H1 (cell line): Measurements from ENCODE around the gene ORMDL2. TPM values are rescaled to one million over a fixed set of nuclear protein-coding genes. Genes with fewer than 3 reads are reported as not detected.

Experiments
- CTCF ChIA-PET: fragments of 300-600 bp; sonication (Branson Sonifier 250); formaldehyde crosslinking; loops from one replicate; lab custom pipeline; 2021; ENCODE audit not compliant: partially characterized antibody; lab: Charles Lee
- POLR2A ChIA-PET: fragments of 300-600 bp; sonication (Branson Sonifier 250); formaldehyde crosslinking; loops from one replicate; lab custom pipeline; 2021; ENCODE audit warnings: inconsistent platforms; ENCODE audit not compliant: partially characterized antibody; lab: Charles Lee
- DNase-seq, 2 experiments: peaks; one replicate each; pipeline versions ENCODE4 v3.0.0 to v3.0.0-alpha.2; 2010 to 2022; ENCODE audit warnings: low spot score in 2 of 2, low read depth in 1 of 2, mixed read lengths in 1 of 2
- FAIRE-seq: peaks from 2 replicates; lab custom pipeline; 2011; peaks lifted over from hg19 to GRCh38; lab: Jason Lieb, UNC
- H2AFZ ChIP-seq: 2 replicates; pipeline ENCODE4 v1.8.1; 2012; ENCODE audit warnings: low read length, inconsistent platforms
- H2AK5ac ChIP-seq: 2 replicates; pipeline ENCODE4 v1.6.1; 2013; ENCODE audit warnings: low read depth, low read length
- H2BK120ac ChIP-seq: replicated peaks from 2 replicates; pipeline ENCODE3; 2013; ENCODE audit warnings: low read depth, low read length, inconsistent platforms
- H2BK12ac ChIP-seq: 2 replicates; pipeline ENCODE4 v1.6.1; 2013; ENCODE audit warnings: low read depth, low read length
- H2BK15ac ChIP-seq: 2 replicates; pipeline ENCODE4 v1.6.1; 2013; ENCODE audit warnings: low read length
- H2BK20ac ChIP-seq: 2 replicates; pipeline ENCODE4 v1.6.1; 2013; ENCODE audit warnings: low read length
- H2BK5ac ChIP-seq: 2 replicates; pipeline ENCODE4 v1.6.1; 2013; ENCODE audit warnings: low read depth, low read length
- H3K14ac ChIP-seq: 2 replicates; pipeline ENCODE4 v1.6.1; 2013; ENCODE audit warnings: inconsistent platforms; ENCODE audit not compliant: insufficient read length
- H3K18ac ChIP-seq: 2 replicates; pipeline ENCODE4 v1.6.1; 2013; ENCODE audit warnings: low read length; ENCODE audit errors: extremely low read depth
- H3K23ac ChIP-seq: 2 replicates; pipeline ENCODE4 v1.6.1; 2013; ENCODE audit warnings: inconsistent platforms; ENCODE audit not compliant: insufficient read length
- H3K23me2 ChIP-seq: 2 replicates; pipeline ENCODE4 v1.6.1; 2013; ENCODE audit warnings: low read depth, low read length
- H3K27ac ChIP-seq: 2 replicates; pipeline ENCODE4 v1.6.1; 2011; ENCODE audit warnings: low read depth, low read length, inconsistent platforms
- H3K27me3 ChIP-seq, 4 experiments: replicated peaks in 1 of 4; 1 replicate in 1 of 4; 2 replicates in 3 of 4; pipeline versions ENCODE4 v1.6.1 to v1.8.1; 2011 to 2013; ENCODE audit warnings: low read length in 3 of 4, mild to moderate bottlenecking in 3 of 4, inconsistent platforms in 2 of 4, mixed read lengths in 2 of 4, moderate library complexity in 1 of 4; ENCODE audit not compliant: control insufficient read depth in 3 of 4, insufficient read depth in 3 of 4; ENCODE audit errors: extremely low read depth in 1 of 4
- H3K36me3 ChIP-seq, 4 experiments: 2 replicates each; pipeline versions ENCODE4 v1.6.1 to v1.8.1; 2011 to 2013; ENCODE audit warnings: mild to moderate bottlenecking in 4 of 4, low read length in 3 of 4, moderate library complexity in 2 of 4, control low read depth in 1 of 4, inconsistent platforms in 1 of 4; ENCODE audit not compliant: insufficient read depth in 4 of 4, control insufficient read depth in 2 of 4
- H3K4ac ChIP-seq: replicated peaks from 2 replicates; pipeline ENCODE3; 2013; ENCODE audit warnings: low read length, low read depth, mixed read lengths, inconsistent platforms; ENCODE audit not compliant: insufficient read length
- H3K4me1 ChIP-seq, 4 experiments: replicated peaks in 1 of 4; 1 replicate in 1 of 4; 2 replicates in 3 of 4; pipeline versions ENCODE4 v1.6.1 to v1.8.1; 2011 to 2013; ENCODE audit warnings: low read length in 3 of 4, inconsistent platforms in 2 of 4, mixed read lengths in 1 of 4; ENCODE audit not compliant: insufficient read depth in 4 of 4, control insufficient read depth in 3 of 4
- H3K4me2 ChIP-seq, 2 experiments: 2 replicates each; pipeline versions ENCODE4 v1.6.1 to v1.8.1; 2011 to 2013; ENCODE audit warnings: low read depth in 2 of 2, low read length in 2 of 2, control low read depth in 1 of 2, inconsistent platforms in 1 of 2, mild to moderate bottlenecking in 1 of 2; ENCODE audit not compliant: insufficient read depth in 1 of 2
- H3K4me3 ChIP-seq, 4 experiments: fragments of 200-600, 300-600 bp in 1 of 4; sonication (generic), shearing (Covaris generic), sonication (Bioruptor Twin) in 1 of 4; 2 replicates each; pipeline versions ENCODE4 v1.5.1 to v1.8.1; 2011 to 2016; ENCODE audit warnings: low read length in 4 of 4, low read depth in 3 of 4, control low read depth in 2 of 4, inconsistent platforms in 2 of 4, mild to moderate bottlenecking in 2 of 4, mixed read lengths in 1 of 4, moderate library complexity in 1 of 4; ENCODE audit not compliant: insufficient read depth in 2 of 4; ENCODE audit errors: extremely low read depth in 1 of 4
- H3K56ac ChIP-seq: replicated peaks from 2 replicates; pipeline ENCODE3; 2013; ENCODE audit warnings: low read depth, mild to moderate bottlenecking, mixed read lengths, low read length, inconsistent platforms; ENCODE audit not compliant: insufficient read length
- H3K79me1 ChIP-seq: 2 replicates; pipeline ENCODE4 v1.6.1; 2013; ENCODE audit warnings: low read depth, low read length, control low read depth
- H3K79me2 ChIP-seq, 2 experiments: 2 replicates each; pipeline versions ENCODE4 v1.6.1 to v1.8.1; 2012 to 2013; ENCODE audit warnings: low read length in 2 of 2, mild to moderate bottlenecking in 2 of 2, inconsistent platforms in 1 of 2; ENCODE audit not compliant: insufficient read depth in 2 of 2, control insufficient read depth in 1 of 2
- H3K9ac ChIP-seq, 4 experiments: replicated peaks in 1 of 4; 1 replicate in 1 of 4; 2 replicates in 3 of 4; pipeline versions ENCODE4 v1.6.1 to v1.8.1; 2011 to 2013; ENCODE audit warnings: low read depth in 3 of 4, low read length in 3 of 4, control low read depth in 2 of 4, mild to moderate bottlenecking in 2 of 4, moderate library complexity in 2 of 4, inconsistent platforms in 1 of 4; ENCODE audit errors: extremely low read depth in 1 of 4
- H3K9me3 ChIP-seq, 2 experiments: 2 replicates each; pipeline versions ENCODE4 v1.6.1 to v1.8.1; 2012 to 2013; ENCODE audit warnings: mild to moderate bottlenecking in 2 of 2, moderate library complexity in 2 of 2, control low read depth in 1 of 2, inconsistent platforms in 1 of 2, low read depth in 1 of 2, low read length in 1 of 2, mixed read lengths in 1 of 2; ENCODE audit not compliant: insufficient read depth in 2 of 2
- H4K20me1 ChIP-seq, 2 experiments: replicated peaks in 1 of 2; 2 replicates each; pipeline versions ENCODE3 to v1.8.1; 2011 to 2013; ENCODE audit warnings: inconsistent platforms in 2 of 2, low read length in 2 of 2, mild to moderate bottlenecking in 1 of 2; ENCODE audit not compliant: insufficient read depth in 2 of 2, control insufficient read depth in 1 of 2
- H4K5ac ChIP-seq: 2 replicates; pipeline ENCODE4 v1.6.1; 2013; ENCODE audit warnings: low read length, low read depth, mixed read lengths, inconsistent platforms; ENCODE audit not compliant: insufficient read length
- H4K8ac ChIP-seq: 2 replicates; pipeline ENCODE4 v1.8.0; 2013; ENCODE audit warnings: mild to moderate bottlenecking, moderate library complexity, low read length, inconsistent platforms; ENCODE audit not compliant: insufficient read depth; ENCODE audit errors: extremely low read depth
- H4K91ac ChIP-seq: replicated peaks from 2 replicates; pipeline ENCODE3; 2013; ENCODE audit warnings: low read length, mixed read lengths, inconsistent platforms; ENCODE audit not compliant: insufficient read length
- ASH2L ChIP-seq: fragments of 200-600, 300-600 bp; sonication (generic); IDR thresholded peaks from one replicate; pipeline ENCODE4 v1.7.1; 2017; ENCODE audit warnings: low read length
- EGR1 ChIP-seq: IDR thresholded peaks from 2 replicates; pipeline ENCODE4 v1.6.1; 2011; ENCODE audit warnings: low read depth, low read length, borderline replicate concordance
- EP300 ChIP-seq, 2 experiments: IDR thresholded peaks; 1 replicate in 1 of 2; 2 replicates in 1 of 2; pipeline ENCODE4 v1.6.1; 2011 to 2012; ENCODE audit warnings: low read depth in 2 of 2, low read length in 2 of 2, mild to moderate bottlenecking in 2 of 2, borderline replicate concordance in 1 of 2, inconsistent platforms in 1 of 2, moderate library complexity in 1 of 2
- FOSL1 ChIP-seq: IDR thresholded peaks from 2 replicates; pipeline ENCODE4 v1.6.1; 2011; ENCODE audit warnings: mild to moderate bottlenecking, low read depth, low read length, moderate library complexity; ENCODE audit not compliant: insufficient read depth
- HDAC6 ChIP-seq: IDR thresholded peaks from one replicate; pipeline ENCODE4 v1.7.1; 2012; ENCODE audit warnings: low read depth, mild to moderate bottlenecking, inconsistent platforms, low read length, moderate library complexity
- JUN ChIP-seq: IDR thresholded peaks from 2 replicates; pipeline ENCODE4 v1.6.1; 2011; ENCODE audit warnings: low read depth, mild to moderate bottlenecking, improper control_type of control experiment, low read length
- KDM4A ChIP-seq: IDR thresholded peaks from one replicate; pipeline ENCODE4 v1.7.1; 2012; ENCODE audit warnings: low read depth, mild to moderate bottlenecking, moderate library complexity, low read length, inconsistent platforms; ENCODE audit not compliant: severe bottlenecking
- NANOG ChIP-seq: IDR thresholded peaks from 2 replicates; pipeline ENCODE4 v1.6.1; 2011; ENCODE audit warnings: low read length, low read depth, mild to moderate bottlenecking, inconsistent platforms; ENCODE audit not compliant: insufficient read depth, poor library complexity, severe bottlenecking
- SIRT6 ChIP-seq: IDR thresholded peaks from one replicate; pipeline ENCODE4 v1.7.1; 2012; ENCODE audit warnings: low read length, inconsistent platforms
- SP1 ChIP-seq: IDR thresholded peaks from 2 replicates; pipeline ENCODE4 v1.6.1; 2011; ENCODE audit warnings: low read depth, low read length
- SP2 ChIP-seq: IDR thresholded peaks from 2 replicates; pipeline ENCODE4 v1.6.1; 2012; ENCODE audit warnings: mild to moderate bottlenecking, low read length, inconsistent platforms
- WGBS, 2 experiments: shearing (Covaris generic) in 1 of 2; methylation state at CpG; one replicate each; pipeline versions ENCODE4 v1.1.6 to v1.1.7; 2013 to 2015; ENCODE audit warnings: low lambda C conversion rate in 2 of 2, mixed read lengths in 2 of 2, inconsistent platforms in 1 of 2, low coverage in 1 of 2, missing lambda C conversion rate in 1 of 2; ENCODE audit not compliant: insufficient replicate concordance in 2 of 2, insufficient coverage in 1 of 2, insufficient read length in 1 of 2; ENCODE audit errors: extremely low coverage in 1 of 2, missing lambda C conversion rate in 1 of 2; 5-methylcytosine and 5-hydroxymethylcytosine counted together
- polyA plus RNA-seq, 7 experiments: library from polyadenylated mRNA; depleted of rRNA in 3 of 7; stranded (reverse) in 5 of 7; unstranded in 2 of 7; fragments of >200 nt in 5 of 7; fragments of 200-250 nt in 2 of 7; gene quantifications; 1 replicate in 5 of 7; 2 replicates in 1 of 7; 4 replicates in 1 of 7; pipeline versions ENCODE4 v1.2.1 to v1.2.3, GENCODE V29; 2011 to 2013; ENCODE audit warnings: missing spikeins in 2 of 7, mixed read lengths in 2 of 7
- total RNA-seq: library from RNA; stranded (reverse); fragmentation: NEBNext Ultra II Directional; extraction: Animal tissue kit (Norgen Biotek cat#: 25700); gene quantifications from 2 replicates; pipeline ENCODE4 v1.2.1, GENCODE V29; 2021
- TF ChIP-seq, protein P1 (sequence below): IDR thresholded peaks from 2 replicates; pipeline ENCODE4 v1.6.1; 2011; ENCODE audit warnings: low read length, improper control_type of control experiment

Gene ORMDL2
- total and polyA plus RNA-seq, 2 of the 8 experiments (the other 6 are each of a cell fraction or from before 2014, with no cell fraction given) = 39.0 to 65.6 TPM

DNA sequence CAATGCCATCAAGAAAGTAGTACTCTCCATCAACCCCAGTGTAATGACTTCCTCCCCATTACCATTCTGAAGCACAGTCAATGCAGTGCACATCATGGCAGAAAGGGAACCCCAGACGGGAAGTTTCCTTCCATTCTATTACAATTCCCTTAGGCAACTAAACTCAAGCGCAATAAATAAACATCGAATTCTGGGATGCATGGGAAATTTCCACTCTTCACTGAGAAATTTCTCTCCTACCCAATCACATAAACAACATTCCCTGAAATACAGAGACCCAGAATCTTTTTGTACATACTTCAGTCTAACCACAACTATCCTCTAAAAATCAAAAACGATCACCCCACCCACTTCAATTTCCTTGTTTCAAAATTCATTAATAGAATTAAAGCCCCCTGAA, 20.3 kb upstream of the ORMDL2 start:
- Histone ChIP-seq H4K8ac (no peak overlapping the region), H4K91ac (no peak overlapping the region), H3K27ac (no peak overlapping the region), H3K23me2 (no peaks in the 10 kb centered on the region), H2BK15ac (no peak overlapping the region), H3K56ac (no peak overlapping the region), H3K4me2 (no peak overlapping the region), H2AFZ (no peak overlapping the region), H3K4me1 (no peaks in the 10 kb centered on the region), H2AK5ac (no peak overlapping the region), H3K36me3 (peaks cover 11 to 82% (median 40%) of the 10 kb centered on the region in 4 experiments), H4K5ac (no peak overlapping the region), H3K27me3 (no peaks in the 10 kb centered on the region), H2BK5ac (no peak overlapping the region), H4K20me1 (peaks cover 2 to 6% of the 10 kb centered on the region in 2 experiments), H2BK120ac (no peak overlapping the region), H3K9ac (no peak overlapping the region), H3K18ac (no peak overlapping the region), H3K4ac (no peak overlapping the region), H3K4me3 (no peak overlapping the region), H3K9me3 (no peaks in the 10 kb centered on the region), H3K79me2 (peaks cover 0 to 16% of the 10 kb centered on the region in 2 experiments; a peak in 2 of 4 replicates), H3K23ac (no peak overlapping the region), H3K14ac (no peak overlapping the region), H3K79me1 (no peaks in the 10 kb centered on the region; the same call in none of the 2 replicates), H2BK20ac (no peak overlapping the region), H2BK12ac (no peak overlapping the region)
- no peak for FAIRE-seq
- POLR2A ChIA-PET = interaction anchor here (1.1 to 2.6 kb wide), 10 partner anchors 12 to 129 kb away, joined by 3 to 8 read pairs (median 5); partner anchors contain the start of gene SARNP
- CTCF ChIA-PET = interaction anchor here (0.6 to 9.8 kb wide), 15 partner anchors 14 to 436 kb away, joined by 3 to 145 read pairs (median 5); partner anchors contain the start of gene GDF11
- WGBS, 2 experiments = 90 to 100% methylated on average over 1 to 4 of the region's 4 CpGs
- DNase-seq = no peak
- TF ChIP-seq EP300 (IDR thresholded peaks at IDR 0.05; ENCODE audit: borderline replicate concordance in 1 of 2, low read depth in 2 of 2, low read length in 2 of 2) = no peak
- TF ChIP-seq KDM4A = no peak
- TF ChIP-seq FOSL1 = no peak
- no peak for TF ChIP-seq SP1
- TF ChIP-seq HDAC6 = no peak
- no peak for TF ChIP-seq SIRT6
- TF ChIP-seq NANOG = no peak
- no peak for TF ChIP-seq SP2
- no peak for TF ChIP-seq EGR1
- TF ChIP-seq, protein P1, sequence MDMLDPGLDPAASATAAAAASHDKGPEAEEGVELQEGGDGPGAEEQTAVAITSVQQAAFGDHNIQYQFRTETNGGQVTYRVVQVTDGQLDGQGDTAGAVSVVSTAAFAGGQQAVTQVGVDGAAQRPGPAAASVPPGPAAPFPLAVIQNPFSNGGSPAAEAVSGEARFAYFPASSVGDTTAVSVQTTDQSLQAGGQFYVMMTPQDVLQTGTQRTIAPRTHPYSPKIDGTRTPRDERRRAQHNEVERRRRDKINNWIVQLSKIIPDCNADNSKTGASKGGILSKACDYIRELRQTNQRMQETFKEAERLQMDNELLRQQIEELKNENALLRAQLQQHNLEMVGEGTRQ = no peak
- no peak for TF ChIP-seq ASH2L
- TF ChIP-seq JUN = no peak
